Stimulated activated naive CD8-positive, alpha-beta T cell treated with anti-CD3 and anti-CD28 coated beads, Interleukin-15, Interleukin-2, amounts not matched to agents 100 ng/mL and 50 ng/mL, for 24 hours (primary cell): ENCODE measurements around the gene LACTBL1.
"Not testable (repeated sequence)": the region's sequence is repeated elsewhere in the genome, so short reads cannot be mapped to it uniquely, and the experiment has no call there.

ENCODE experiments used
- H3K27ac Mint-ChIP-seq: one replicate; pipeline ENCODE4 v1.8.0; 2021; ENCODE audit warnings: mild to moderate bottlenecking, mixed read lengths
- H3K27me3 Mint-ChIP-seq: one replicate; pipeline ENCODE4 v1.8.0; 2021; ENCODE audit warnings: mixed read lengths
- H3K36me3 Mint-ChIP-seq: one replicate; pipeline ENCODE4 v1.8.0; 2021; ENCODE audit warnings: low read depth, mixed read lengths
- H3K4me1 Mint-ChIP-seq: one replicate; pipeline ENCODE4 v1.8.0; 2021; ENCODE audit warnings: low read depth, mixed read lengths
- H3K4me3 Mint-ChIP-seq: one replicate; pipeline ENCODE4 v1.8.0; 2021; ENCODE audit warnings: mild to moderate bottlenecking, mixed read lengths
- H3K9me3 Mint-ChIP-seq: one replicate; pipeline ENCODE4 v1.8.0; 2021; ENCODE audit warnings: mixed read lengths

The LACTBL1 gene

DNA sequence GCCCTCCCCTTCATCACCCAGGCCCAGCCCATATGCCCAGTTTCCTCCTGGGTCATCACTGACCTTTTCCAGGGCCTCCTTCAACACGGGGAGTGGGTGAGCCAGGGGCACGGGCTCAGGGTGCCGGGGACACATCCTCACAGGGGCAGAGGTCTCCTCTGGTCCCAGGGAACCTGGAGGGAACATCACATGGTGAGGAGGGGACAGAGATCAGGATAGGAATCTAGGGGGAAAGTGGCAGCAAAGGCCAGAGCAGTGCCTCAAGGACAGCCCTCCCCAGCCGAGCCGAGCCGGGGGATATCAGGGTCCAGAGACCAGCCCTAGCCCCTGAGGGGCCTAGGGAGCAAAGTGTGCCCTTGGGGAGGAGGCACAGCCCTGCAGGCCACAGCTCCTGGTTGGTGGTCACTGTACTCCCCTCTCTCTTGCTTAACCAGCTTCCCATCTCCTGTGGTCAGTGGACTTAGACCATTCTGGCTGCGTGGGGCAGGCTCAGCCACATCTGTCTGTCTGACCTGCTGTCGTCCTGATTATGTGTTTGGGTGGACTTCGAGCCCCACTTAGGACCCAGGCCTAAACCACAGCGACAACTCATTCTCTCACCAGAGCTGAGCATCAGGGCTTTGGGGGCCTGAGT lies 9.5 kb downstream of the LACTBL1 start:
- Mint-ChIP-seq H3K27me3 (peaks cover 17% of the 10 kb centered on the region), H3K4me3 (no peak overlapping the region)

DNA sequence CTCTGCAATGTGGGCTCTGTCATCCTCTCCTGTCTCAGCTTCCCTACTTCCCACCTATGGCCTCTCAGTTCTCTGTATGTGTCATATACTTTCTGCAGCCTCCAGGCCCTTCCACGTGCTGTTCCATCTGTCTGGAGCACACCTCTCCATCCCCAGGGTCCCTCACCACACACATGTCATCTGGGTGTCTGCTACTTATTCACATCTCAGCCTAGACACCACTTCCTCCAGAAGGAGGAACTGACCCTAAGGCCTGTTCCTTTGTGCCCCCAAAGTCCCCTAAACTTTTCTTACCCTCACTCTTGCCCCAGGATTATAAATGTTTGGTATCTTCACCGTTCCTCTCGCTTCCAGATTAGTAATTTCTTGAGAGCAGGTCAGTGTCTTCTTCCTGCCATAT lies 10.1 kb downstream of the LACTBL1 start:
- no peak overlapping the region for H3K27ac Mint-ChIP-seq
- no peaks in the 10 kb centered on the region for H3K4me1 Mint-ChIP-seq
- peaks cover 13% of the 10 kb centered on the region for H3K27me3 Mint-ChIP-seq
- no peak overlapping the region for H3K4me3 Mint-ChIP-seq
- no peaks in the 10 kb centered on the region for H3K36me3 Mint-ChIP-seq
- H3K9me3 Mint-ChIP-seq, result peaks cover 7% of the 10 kb centered on the region

More for the DNA sequence above, 9.5 kb downstream of the LACTBL1 start:
- no peaks in the 10 kb centered on the region for H3K4me1 Mint-ChIP-seq
- no peaks in the 10 kb centered on the region for H3K36me3 Mint-ChIP-seq
- H3K27ac Mint-ChIP-seq, result no peak overlapping the region
- H3K9me3 Mint-ChIP-seq, result peaks cover 7% of the 10 kb centered on the region

DNA sequence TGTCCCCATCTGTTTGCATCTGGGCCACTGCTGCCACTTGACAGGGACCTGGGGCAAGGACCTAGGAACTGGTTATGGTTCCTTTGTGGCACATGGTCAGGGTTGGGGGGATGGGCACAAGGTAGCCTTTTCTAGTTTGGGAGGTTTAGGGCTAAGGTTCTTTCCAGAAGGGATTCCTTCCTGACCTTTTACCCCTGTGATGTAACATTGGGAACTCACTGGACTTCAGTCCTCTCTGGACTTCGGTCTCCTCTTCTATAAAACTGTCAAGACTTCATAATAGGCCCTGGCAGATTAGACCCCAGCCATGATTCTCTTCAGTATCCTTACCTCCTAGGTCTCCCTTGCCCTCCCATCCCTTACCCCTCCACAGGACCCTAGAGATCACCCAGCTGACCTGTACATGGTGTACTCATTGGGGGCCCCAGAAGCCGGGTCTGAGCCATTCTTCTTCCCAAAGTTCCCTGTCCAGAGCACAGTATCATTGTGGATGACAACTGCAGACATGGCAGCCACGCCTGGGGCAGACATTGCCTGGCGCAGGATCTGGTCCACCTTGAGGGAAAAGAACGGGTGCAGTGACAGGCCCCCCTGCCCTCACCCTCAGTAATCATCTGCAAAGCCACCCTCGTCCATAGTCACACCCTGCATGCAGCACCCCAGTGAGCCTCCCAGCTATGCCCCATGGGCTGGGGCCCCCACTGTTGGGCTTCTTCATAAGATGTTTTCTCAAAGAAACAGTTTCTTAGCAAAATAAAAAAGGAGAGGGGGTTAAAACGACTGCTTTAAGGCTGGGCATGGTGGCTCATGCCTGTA lies 12.9 kb downstream of the LACTBL1 start:
- H3K4me1 Mint-ChIP-seq, result no peaks in the 10 kb centered on the region
- H3K27me3 Mint-ChIP-seq, result peaks cover 10% of the 10 kb centered on the region
- no peak overlapping the region for H3K4me3 Mint-ChIP-seq
- H3K9me3 Mint-ChIP-seq, result no peaks in the 10 kb centered on the region
- no peaks in the 10 kb centered on the region for H3K36me3 Mint-ChIP-seq
- H3K27ac Mint-ChIP-seq, result no peak overlapping the region

DNA sequence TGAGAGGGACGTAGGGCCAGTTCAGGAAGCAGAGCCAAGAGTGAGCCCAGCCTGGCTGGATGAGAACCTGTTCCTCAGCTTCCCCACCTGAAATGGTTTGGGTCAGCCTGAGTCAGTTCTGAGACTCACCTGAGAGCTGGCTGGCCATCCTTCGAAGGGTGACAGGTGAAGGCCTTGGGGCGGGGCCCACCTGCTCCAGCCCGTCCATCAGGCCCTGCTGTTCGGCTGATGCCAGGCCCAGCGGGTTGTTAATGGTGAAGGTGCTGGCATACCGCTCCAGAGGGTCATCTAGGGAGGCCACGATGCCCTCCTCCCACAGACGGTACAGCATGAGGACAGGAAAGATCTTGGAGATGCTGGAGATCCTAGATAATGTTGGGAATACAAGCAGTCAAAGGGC lies 14.1 kb downstream of the LACTBL1 start:
- H3K4me1 Mint-ChIP-seq, result no peaks in the 10 kb centered on the region
- H3K4me3 Mint-ChIP-seq, result no peak overlapping the region
- H3K27ac Mint-ChIP-seq, result no peak overlapping the region
- no peaks in the 10 kb centered on the region for H3K9me3 Mint-ChIP-seq
- H3K36me3 Mint-ChIP-seq, result no peaks in the 10 kb centered on the region
- peaks cover 17% of the 10 kb centered on the region for H3K27me3 Mint-ChIP-seq

DNA sequence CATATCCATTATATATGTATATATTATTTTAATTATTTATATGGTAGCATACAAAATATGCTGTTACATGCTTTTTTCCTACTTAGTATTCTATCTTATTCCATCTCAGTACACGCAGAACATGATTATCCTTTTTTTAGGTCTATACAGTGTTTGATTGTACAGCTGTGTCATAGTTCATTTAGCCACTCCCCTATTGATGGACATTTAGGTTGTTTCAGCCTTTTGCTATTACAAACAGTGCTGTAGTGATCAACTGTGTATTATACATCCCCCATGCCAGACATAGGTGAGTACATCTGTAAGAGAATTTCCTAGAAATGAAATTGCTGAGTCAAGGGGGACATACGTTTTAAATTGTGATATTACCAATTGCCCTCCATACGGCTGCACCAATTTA lies 15.6 kb downstream of the LACTBL1 start:
- no peaks in the 10 kb centered on the region for H3K9me3 Mint-ChIP-seq
- no peaks in the 10 kb centered on the region for H3K4me1 Mint-ChIP-seq

DNA sequence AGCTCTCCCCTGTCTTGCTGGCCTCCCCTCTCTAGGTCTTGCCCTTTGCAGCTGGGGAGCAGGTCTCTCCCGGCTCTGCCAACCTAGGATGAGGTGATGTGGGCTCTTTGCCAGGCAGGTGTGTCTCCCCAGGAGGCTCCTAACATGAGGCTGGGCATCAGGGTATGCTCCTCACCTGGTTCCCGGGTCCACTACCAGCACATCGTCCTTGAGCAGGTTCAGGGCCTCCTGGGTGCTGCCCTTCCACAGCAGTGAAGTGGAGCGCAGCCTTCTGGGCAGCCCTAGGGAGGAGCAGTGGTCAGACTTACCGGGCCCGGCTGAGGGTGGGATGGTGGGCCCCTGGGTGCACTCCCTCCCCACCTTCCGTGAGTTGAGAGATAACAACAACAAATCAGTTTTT lies 17.5 kb downstream of the LACTBL1 start:
- no peaks in the 10 kb centered on the region for H3K36me3 Mint-ChIP-seq
- H3K4me1 Mint-ChIP-seq, result no peaks in the 10 kb centered on the region
- H3K27ac Mint-ChIP-seq, result no peak overlapping the region
- peaks cover 35% of the 10 kb centered on the region for H3K27me3 Mint-ChIP-seq
- H3K4me3 Mint-ChIP-seq, result no peak overlapping the region
- H3K9me3 Mint-ChIP-seq, result no peaks in the 10 kb centered on the region

More for the DNA sequence above, 15.6 kb downstream of the LACTBL1 start:
- Mint-ChIP-seq H3K4me3 (no peak overlapping the region), H3K27me3 (peaks cover 21% of the 10 kb centered on the region), H3K36me3 (no peaks in the 10 kb centered on the region), H3K27ac (no peak overlapping the region)

DNA sequence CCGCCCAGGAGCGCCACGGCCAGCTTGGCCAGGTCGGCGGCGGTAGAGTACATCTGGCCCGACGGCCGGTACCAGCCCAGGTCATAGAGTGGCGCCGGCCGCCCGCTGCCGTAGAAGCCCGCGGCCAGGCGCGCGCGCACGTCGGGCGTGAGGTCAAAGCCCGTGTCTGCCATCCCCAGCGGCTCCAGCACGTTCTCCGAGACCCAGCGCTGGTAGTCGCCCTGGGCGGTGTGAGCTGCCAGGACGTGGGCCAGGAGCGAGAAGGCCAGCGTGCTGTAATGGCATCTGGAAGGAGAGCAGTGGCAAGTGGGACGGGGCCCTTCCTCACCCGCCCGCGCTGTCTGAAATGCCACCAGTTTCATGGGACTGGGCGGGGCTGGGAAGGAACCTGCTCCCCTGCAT lies 18.9 kb downstream of the LACTBL1 start:
- Mint-ChIP-seq H3K27ac (no peak overlapping the region), H3K4me1 (no peaks in the 10 kb centered on the region), H3K9me3 (no peaks in the 10 kb centered on the region), H3K36me3 (no peaks in the 10 kb centered on the region), H3K27me3 (peaks cover 41% of the 10 kb centered on the region), H3K4me3 (no peak overlapping the region)

DNA sequence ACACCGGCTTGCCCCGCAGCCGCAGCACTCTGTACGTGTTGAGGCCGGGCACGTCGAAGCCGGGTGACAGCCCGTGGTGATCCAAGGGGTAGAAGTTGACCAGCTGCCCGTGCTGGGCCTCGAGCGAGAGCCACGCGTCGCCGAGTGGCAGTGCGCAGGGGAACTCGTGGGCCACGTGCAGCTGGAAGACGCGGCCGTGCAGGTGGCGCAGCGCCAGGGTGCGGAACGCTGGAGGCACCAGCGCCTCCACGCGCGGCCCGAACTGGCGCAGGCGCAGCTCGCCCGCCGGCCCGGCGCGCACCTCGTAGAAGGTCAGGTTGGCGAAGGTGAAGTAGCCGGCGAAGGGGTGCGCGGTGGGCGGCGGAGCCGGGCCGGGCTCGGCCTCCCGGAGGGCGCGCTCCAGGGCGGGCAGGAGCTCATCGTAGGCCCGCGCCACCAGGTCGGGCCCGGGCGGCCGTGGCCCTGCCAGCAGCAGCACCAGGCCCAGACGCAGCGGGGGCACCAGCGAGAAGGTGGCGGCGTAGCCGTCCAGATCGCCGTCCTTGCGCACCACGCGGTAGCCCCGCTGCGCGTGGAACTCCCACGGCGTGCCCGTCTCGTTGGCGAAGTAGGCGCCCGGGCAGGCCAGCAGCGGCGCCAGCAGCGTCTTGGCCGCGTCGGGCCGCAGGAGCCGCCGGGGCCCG lies 19.5 kb downstream of the LACTBL1 start:
- H3K36me3 Mint-ChIP-seq, result no peaks in the 10 kb centered on the region
- peaks cover 46% of the 10 kb centered on the region for H3K27me3 Mint-ChIP-seq
- H3K4me3 Mint-ChIP-seq, result no peak overlapping the region
- no peaks in the 10 kb centered on the region for H3K9me3 Mint-ChIP-seq
- H3K4me1 Mint-ChIP-seq, result no peaks in the 10 kb centered on the region
- H3K27ac Mint-ChIP-seq, result no peak overlapping the region

DNA sequence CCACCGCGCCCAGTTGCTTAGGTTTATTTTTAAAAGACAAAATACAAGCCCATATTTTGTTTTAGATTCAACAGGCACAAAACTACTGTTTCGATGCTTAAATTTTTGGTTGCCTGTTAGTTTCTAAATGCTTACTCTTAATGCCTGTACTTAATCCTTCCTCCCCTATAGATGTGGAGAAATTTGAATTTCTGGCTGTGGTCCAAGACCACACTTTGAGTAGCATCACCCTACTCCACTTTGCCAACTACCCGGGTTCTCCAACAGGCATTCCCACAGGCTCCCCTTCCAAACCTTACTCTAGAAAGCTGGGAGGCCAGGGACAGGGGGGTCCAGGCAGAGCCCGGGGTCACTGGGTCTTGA lies 20.0 kb downstream of the LACTBL1 start:
- no peak overlapping the region for H3K27ac Mint-ChIP-seq
- no peaks in the 10 kb centered on the region for H3K9me3 Mint-ChIP-seq
- no peaks in the 10 kb centered on the region for H3K4me1 Mint-ChIP-seq
- H3K4me3 Mint-ChIP-seq, result no peak overlapping the region
- peaks cover 49% of the 10 kb centered on the region for H3K27me3 Mint-ChIP-seq
- no peaks in the 10 kb centered on the region for H3K36me3 Mint-ChIP-seq

DNA sequence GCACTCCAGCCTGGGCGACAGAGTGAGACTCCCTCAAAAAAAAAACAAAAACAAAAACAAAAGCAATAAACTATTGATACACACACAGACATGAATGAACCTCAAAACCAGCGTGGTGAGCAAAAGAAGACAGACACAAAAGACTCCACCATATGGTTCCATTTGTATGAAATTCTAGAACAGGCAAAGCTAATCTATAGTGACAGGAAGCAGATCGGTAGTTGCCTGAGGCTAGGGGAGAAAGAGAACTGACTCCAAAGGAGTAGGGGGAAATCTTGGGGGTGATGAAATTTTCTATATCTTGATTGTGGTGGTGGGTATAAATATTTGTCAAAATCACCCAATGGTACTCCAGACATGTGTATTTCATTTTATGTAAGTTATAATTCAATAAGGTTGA lies 20.9 kb downstream of the LACTBL1 start:
- no peaks in the 10 kb centered on the region for H3K9me3 Mint-ChIP-seq
- peaks cover 48% of the 10 kb centered on the region for H3K27me3 Mint-ChIP-seq
- H3K36me3 Mint-ChIP-seq, result no peaks in the 10 kb centered on the region
- no peak overlapping the region for H3K4me3 Mint-ChIP-seq
- no peak overlapping the region for H3K27ac Mint-ChIP-seq
- H3K4me1 Mint-ChIP-seq, result no peaks in the 10 kb centered on the region

DNA sequence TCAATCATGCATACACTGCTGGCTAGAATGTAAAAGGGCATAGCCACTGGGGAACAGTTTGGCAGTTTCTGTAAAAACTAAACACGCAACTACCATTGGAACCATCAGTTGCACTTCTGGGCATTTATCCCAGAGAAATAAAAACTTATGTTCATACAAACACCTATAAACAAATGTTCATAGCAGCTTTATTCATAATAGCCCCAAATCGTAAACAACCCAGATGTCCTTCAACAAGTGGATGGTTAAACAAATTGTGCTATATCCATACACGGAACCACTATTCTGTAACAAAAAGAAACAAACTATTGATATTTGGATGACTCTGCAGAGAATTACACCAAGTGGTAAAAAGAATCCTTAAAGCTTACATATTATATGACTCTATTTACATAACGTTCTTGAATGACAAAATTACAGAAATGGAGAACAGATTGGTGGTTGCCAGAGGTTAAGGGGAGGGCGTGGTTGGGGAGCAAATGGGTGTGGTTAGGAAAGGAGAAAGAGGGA lies 22.8 kb downstream of the LACTBL1 start:
- H3K4me3 Mint-ChIP-seq, result no peak overlapping the region
- H3K27me3 Mint-ChIP-seq, result peaks cover 49% of the 10 kb centered on the region
- no peaks in the 10 kb centered on the region for H3K9me3 Mint-ChIP-seq
- no peaks in the 10 kb centered on the region for H3K4me1 Mint-ChIP-seq
- no peak overlapping the region for H3K27ac Mint-ChIP-seq
- H3K36me3 Mint-ChIP-seq, result no peaks in the 10 kb centered on the region

DNA sequence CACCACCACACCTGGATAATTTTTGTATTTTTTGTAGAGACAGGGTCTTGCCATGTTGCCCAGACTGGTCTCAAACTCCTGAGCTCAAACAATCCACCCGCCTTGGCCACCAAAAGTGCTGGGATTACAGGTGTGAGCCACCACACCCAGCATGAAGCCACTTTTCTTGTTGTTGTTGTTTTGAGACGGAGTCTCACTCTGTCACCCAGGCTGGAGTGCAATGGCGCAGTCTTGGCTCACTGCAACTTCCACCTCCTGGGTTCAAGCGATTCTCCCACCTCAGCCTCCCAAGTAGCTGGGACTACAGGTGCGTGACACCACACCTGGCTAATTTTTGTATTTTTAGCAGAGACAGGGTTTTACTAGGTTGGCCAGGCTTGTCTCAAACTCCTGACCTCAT lies 27.5 kb downstream of the LACTBL1 start:
- not testable (repeated sequence) for H3K36me3 Mint-ChIP-seq, H3K27ac Mint-ChIP-seq, H3K4me1 Mint-ChIP-seq, H3K4me3 Mint-ChIP-seq
- Mint-ChIP-seq H3K27me3 (peaks cover 39% of the 10 kb centered on the region), H3K9me3 (peaks cover 15% of the 10 kb centered on the region)

DNA sequence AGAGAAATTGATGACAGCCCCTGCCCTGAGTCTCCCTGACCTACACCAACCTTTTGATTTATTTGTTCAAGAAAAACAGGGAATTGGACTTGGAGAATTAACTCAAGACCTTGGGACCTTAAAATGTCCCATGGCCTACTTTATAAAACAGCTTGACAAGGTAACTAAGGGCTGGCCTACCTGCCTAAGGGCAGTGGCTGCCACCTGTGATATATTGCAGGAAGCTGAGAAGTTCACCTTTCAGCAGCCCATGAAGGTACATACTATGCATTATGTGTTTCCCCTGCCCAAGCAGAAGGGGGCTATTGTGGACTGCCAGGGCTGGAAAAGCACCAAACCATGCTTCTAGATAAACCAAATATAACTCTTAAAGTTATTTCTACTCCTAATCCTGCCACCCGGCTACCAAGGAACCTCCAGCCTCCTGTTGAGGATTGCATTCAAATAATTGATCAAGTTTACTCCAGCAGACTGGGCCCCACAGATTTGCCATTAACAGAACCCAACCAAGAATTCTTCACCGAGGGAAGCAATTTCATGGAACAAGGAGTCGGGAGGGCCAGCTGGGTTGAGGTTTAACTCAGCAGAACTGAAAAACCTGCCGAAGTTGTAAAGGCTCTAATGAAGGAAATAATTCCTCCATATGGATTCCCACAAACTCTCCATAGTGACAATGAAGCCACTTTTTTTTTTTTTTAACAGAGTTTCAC lies 28.2 kb downstream of the LACTBL1 start:
- Mint-ChIP-seq H3K36me3 (no peaks in the 10 kb centered on the region), H3K9me3 (peaks cover 15% of the 10 kb centered on the region), H3K4me3 (no peak overlapping the region), H3K27ac (no peak overlapping the region), H3K4me1 (no peaks in the 10 kb centered on the region), H3K27me3 (peaks cover 34% of the 10 kb centered on the region)

DNA sequence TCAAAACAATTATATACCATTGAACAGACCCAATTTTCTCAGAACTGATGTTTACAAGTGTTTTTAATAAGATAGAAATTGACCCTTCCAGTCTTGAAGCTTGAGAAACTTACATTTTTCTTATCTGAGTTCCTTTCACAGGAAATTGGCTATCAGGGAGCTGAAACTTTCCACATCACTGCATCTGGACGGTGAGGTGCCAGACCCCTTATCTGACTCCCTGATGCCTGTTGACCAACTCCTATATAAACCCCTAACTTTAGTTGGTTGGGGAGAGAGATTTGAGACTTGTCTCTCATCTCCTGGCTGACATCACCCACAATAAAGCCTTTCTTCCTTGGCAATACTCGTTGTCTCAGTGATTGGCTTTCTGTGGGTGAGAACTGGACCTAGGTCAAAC lies 31.4 kb downstream of the LACTBL1 start:
- no peak overlapping the region for H3K27ac Mint-ChIP-seq
- no peak overlapping the region for H3K4me3 Mint-ChIP-seq
- no peaks in the 10 kb centered on the region for H3K36me3 Mint-ChIP-seq
- no peaks in the 10 kb centered on the region for H3K4me1 Mint-ChIP-seq
- H3K9me3 Mint-ChIP-seq, result peaks cover 15% of the 10 kb centered on the region
- peaks cover 19% of the 10 kb centered on the region for H3K27me3 Mint-ChIP-seq

DNA sequence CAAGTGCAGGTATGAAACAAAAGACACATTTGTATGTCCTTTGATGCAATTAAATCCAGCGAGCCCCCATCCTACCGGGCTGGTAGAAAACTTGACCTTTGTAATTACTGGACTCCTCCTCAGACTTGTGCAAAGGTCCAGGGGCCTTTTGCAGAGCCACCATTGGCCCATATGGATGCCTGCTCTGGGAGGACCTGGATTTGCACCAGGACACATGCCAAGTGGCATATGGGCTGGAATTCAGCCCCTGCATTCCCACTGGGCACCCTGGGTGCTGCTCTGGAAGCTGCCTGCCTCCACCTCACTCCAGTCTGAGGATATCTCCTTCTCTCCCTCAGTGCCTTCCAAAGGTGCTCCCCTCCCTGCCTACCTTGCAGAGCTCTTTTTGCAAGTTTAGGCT lies 36.0 kb downstream of the LACTBL1 start:
- H3K9me3 Mint-ChIP-seq, result peaks cover 15% of the 10 kb centered on the region
- no peak overlapping the region for H3K27ac Mint-ChIP-seq
- H3K4me3 Mint-ChIP-seq, result no peak overlapping the region
- peaks cover 12% of the 10 kb centered on the region for H3K27me3 Mint-ChIP-seq
- no peaks in the 10 kb centered on the region for H3K36me3 Mint-ChIP-seq
- no peaks in the 10 kb centered on the region for H3K4me1 Mint-ChIP-seq
